Posterior vena cava (tissue), 2 donors: Measurements from ENCODE around the gene TBL2. TPM values are rescaled to one million over a fixed set of nuclear protein-coding genes. Genes with fewer than 3 reads are reported as not detected.
"Not testable (repeated sequence)": the region's sequence is repeated elsewhere in the genome, so short reads cannot be mapped to it uniquely, and the experiment has no call there.

Experiments used
- DNase-seq: peaks from one replicate; pipeline ENCODE4 v3.0.0-alpha.2; 2020; ENCODE audit warnings: low spot score
- intact Hi-C, 2 donors: fragments of 100-400 bp; cut with DNase I; formaldehyde crosslinking; loops; one replicate each; pipeline versions ENCODE4 v1.14.1 to v1.14.2; 2022 to 2023
- long read RNA-seq, 2 donors: library from polyadenylated mRNA; unstranded; transcript quantifications; one replicate each; pipeline ENCODE4 v2.0.0, GENCODE V29; 2020 to 2021
- total RNA-seq, 2 donors: library from RNA; stranded (reverse); fragmentation: NEBNext Ultra II Directional; extraction: Animal tissue kit (Norgen Biotek cat#: 25700); gene quantifications; one replicate each; pipeline ENCODE4 v1.2.1, GENCODE V29; 2021
- donor health status: DM: yes; HTN: yes; CAD: no.
- donor health status: DM: yes; HTN: yes; CAD: no.

TBL2 gene
- 10 to 100 TPM; 21.7 to 24.4 TPM for total RNA-seq
- long read RNA-seq, donor 1, full-length matches to known transcripts, result 12 of 16 reads
- long read RNA-seq, donor 1, partial matches to known transcripts, result 1 of 16 reads
- long read RNA-seq, donor 1, other reads (novel, unspliced or antisense), result 3 of 16 reads
- long read RNA-seq, donor 2, full-length matches to known transcripts, result 96 of 107 reads
- long read RNA-seq, donor 2, partial matches to known transcripts, result 2 of 107 reads
- long read RNA-seq, donor 2, other reads (novel, unspliced or antisense), result 9 of 107 reads

DNA sequence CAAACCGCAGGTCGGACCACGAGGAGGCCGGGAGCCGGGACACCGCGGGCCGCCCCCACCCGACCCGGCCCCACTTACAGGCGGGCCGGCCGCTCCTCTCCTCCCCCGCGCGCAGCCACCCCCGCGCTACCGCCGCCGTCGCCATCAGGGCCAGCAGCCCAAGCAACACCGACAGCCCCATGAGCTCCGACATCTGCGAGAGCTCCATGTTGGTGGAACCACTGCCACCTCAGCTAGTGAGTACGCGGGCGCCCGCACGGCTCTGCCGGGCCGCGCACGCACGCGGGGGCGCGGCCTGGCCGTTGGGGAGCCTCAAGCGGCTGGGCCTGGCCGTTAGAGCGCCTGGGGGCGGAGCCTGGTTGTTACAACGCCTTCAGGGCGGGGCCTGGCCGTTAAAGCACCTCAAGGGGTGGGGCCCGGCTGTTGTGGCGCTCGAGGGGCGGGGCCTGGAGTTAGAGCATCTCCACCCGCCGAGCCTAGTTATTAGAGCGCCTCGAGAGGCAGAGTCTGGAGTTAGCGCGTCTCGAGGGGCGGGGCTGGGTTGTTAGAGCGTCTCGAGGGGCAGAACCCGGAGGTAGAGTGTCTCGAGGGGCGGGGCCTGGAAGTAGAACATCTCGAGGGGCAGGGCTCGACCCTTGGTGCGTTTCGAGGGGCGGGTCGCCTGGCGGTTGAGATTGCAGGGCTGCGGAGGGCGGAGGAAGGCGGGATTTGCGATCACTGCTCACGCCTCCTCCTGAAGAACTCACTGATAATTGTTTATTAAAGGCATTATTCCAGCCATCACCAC, at the start of gene TBL2:
Gene TBL2 (minus strand): TSS at position 238 of the 787 bp plus-strand sequence. CDS start 30 bp downstream, at position 208.
- peak; percentile 100 for DNase-seq
- intact Hi-C loops, result no loop called here

GRCh38 chr7:73626814-73627213, 48.4 kb upstream of the TBL2 start:
- no peak for DNase-seq
- intact Hi-C loops, result no loop called here

GRCh38 chr7:73625276-73625675, 46.9 kb upstream of the TBL2 start:
- intact Hi-C loops, result no loop called here
- DNase-seq, result no peak

GRCh38 chr7:73624669-73625001, 46.3 kb upstream of the TBL2 start:
- no peak for DNase-seq
- intact Hi-C loops, result no loop called here

DNA sequence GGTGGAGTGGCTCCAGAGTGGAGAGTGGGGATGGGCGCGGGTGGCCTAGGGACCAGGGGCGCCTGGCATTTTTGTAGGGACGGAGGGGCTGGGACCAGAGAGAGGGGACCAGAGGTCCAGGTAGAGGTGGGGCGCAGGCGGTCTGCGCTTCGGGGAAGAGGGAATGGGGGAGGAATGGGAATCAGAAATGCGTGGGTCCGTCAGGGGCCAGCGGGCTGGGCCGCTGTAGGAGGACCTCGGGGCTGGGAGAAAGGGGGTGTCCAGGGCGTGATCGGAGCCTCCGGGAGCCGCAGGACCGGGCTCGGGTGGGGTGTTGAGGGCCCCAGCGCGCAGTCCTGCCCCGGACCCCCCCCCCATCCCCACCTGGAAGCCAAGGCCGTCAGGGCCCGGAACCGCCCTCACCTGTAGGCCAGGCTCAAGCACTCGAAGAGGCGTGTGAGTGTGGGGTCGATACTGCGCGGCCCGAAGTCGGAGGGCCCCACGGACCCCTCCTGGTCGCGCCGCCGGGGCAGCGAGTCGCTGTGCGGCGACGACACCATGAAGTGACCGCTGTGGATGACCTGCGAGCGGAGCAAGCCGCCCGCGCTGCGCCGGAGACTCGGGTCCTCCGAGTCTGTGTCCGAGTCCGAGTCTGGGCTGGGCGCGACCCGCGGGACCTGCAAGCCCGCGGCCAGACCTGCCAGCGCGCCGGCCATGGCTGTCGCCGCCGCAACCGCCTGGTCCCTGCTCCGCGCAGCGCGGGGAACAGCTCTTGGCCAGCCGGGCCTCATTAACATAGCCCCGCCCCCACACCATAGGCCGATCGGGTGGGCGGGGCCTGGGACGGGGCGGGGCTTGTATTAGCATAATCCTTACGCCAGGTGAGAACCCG, 45.7 kb upstream of the TBL2 start, which contains the start of gene MLXIPL:
Gene MLXIPL (minus strand): TSS at position 725 of the 871 bp plus-strand sequence. CDS start 30 bp downstream, at position 695.
- DNase-seq, result peak; percentile 89
- intact Hi-C loops, result no loop called here

DNA sequence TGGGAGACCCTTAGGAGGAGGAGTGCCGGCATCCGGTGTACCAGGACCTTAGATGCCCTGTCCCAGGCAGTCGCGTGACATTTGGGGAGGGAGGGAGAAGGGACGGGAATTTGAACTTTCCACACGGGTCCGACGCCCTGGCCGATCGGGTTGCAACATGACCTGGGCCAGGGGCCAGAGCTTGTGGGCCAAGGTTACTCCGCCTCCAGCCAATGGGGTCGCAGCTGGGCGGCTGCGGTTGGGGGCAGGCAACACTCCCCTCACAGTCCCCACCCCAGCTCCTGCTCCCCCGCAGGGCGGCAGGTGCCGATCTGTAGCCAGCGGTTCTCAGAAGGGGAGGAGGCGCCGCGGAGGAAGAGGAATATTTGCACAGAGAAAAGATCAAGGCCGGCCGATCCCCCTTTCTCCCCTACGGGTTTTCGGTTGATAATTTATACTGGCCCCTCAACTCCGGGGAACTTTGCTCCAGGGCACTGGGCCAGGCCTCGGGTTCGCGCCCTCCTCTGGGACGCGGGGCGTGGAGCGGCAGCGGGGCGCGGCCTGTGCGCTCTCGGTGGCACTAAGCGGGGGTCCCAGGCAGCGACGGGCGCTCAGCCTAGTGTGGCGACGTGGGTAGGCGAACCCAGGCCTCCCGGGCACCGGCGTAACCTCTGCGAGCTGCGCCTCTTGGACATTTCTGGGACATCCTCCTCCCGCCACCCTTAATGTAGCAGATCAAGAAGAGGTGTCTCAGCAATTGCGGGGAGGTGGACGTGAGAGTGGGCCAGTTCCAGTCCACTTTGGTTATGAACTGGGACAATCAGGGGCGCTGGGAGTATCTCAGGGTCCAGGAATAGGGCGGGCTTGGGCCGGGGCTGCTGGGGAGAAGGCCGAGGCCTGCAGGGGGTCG, 44.8 kb upstream of the TBL2 start:
- intact Hi-C loops, result no loop called here
- peak; percentile 88 for DNase-seq

GRCh38 chr7:73622527-73622908, 44.1 kb upstream of the TBL2 start:
- DNase-seq, result no peak
- intact Hi-C loops, result no loop called here

DNA sequence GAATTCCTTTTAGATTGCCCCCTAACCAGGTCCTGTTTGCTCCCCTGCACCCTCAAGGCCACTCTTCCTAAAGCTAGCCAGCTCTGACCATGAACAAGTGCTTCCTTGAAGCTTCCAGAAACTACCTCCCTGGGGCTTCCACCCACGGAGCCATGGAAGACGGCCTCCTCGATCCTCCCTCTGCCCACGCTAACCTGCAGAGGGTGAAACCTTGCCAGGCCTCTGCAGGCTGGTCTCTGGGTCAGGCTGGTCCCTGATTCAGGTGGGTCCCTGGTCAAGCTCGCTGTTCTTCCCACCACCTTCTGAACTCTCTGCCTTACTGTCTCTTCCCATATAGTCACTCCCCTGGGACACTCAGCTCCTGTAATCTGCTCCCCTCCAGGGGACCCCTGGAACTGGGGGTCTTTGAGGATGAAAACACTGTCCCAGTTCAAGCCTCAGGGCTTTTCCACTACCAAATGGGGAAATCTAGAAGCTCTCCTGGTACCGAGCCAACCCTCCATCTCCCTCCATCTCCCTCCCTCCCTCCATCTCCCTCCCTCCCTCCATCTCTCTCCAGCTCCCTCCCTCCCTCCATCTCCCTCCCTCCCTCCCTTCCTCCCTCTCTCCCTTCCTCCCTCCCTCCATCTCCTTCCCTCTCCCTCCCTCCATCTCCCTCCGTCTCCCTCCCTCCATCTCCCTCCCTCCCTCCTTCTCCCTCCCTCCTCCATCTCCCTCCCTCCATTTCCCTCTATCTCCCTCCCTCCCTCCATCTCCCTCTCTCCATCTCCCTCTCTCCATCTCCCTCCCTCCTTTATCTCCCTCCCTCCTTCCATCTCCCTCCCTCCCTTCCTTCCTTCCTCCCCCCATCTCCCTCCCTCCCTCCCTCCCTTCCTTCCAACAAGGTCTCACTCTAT, 43.0 kb upstream of the TBL2 start:
- intact Hi-C loops, result no loop called here
- DNase-seq, result no peak

DNA sequence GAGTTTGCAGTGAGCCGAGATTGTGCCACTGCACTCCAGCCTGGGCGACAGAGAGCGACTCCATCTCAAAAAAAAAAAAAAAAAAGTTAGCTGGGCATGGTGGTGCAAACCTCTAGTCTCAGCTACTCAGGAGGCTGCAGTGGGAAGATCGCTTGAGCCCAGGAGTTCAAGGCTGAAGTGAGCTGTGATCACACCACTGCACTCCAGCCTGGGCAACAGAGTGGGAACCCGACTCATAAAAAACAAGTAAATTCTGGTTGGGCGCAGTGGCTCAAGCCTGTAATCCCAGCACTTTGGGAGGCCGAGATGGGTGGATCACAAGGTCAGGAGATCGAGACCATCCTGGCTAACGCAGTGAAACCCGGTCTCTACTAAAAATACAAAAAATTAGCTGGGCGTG, 41.0 kb upstream of the TBL2 start:
- intact Hi-C loops, DNase-seq: not testable (repeated sequence)

- intact Hi-C loops, result no loop called here
Observed at GRCh38 chr7:73618538-73618937, 40.2 kb upstream of the TBL2 start.

DNA sequence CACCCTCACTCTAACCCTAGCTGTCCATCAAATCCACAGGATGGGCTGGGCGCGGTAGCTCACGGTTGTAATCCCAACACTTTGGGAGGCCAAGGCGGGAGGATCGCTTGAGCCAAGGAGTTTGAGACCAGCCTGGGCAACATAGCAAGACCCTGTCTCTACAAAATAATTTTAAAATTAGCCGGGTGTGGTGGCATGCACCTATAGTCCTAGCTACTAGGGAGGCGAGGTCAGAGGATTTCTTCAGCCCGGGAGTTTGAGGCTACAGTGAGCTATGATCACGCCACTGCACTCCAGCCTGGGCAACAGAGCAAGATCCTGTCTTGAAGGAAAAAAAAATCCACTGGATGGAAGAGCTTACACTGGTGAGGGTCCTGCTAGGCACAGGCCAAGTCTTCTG, 39.1 kb upstream of the TBL2 start:
- DNase-seq, intact Hi-C loops: not testable (repeated sequence)

More at GRCh38 chr7:73618538-73618937, 40.2 kb upstream of the TBL2 start:
- no peak for DNase-seq

DNA sequence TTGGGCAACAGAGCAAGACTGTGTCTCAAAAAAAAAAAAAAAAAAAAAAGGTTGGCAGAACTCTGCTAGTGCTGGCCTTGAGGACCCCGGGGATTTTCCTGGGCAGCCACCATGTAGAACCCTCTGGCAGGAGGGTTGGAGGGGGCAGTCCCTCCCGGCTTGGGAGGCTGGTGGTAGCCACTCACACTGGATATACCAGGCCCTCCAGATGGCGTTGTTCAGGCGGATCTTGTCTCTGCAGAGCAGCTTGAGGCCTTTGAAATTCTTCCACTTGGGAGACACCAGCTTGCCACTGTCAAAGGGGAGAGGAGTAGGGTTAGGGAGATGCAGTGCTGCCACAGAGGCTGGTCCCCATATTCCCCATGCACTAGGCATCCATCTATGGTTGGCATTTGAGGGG, 37.5 kb upstream of the TBL2 start:
- DNase-seq, result no peak
- intact Hi-C loops, result no loop called here

DNA sequence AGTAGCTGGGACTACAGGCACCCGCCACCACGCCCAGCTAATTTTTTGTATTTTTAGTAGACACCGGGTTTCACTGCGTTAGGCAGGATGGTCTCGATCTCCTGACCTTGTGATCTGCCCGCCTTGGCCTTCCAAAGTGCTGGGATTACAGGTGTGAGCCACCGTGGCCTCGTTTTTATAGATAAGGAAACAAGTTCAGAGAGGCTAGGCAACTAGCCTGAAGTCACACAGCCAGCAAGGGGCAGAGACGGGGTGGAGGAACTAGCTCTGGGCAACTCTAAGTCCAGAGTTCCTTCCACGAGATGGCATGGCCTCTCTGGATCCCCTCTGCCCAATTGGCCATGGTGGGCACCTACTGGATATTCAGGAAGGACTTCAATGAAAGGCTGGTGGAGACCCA, 36.6 kb upstream of the TBL2 start:
- DNase-seq, intact Hi-C loops: not testable (repeated sequence)

- intact Hi-C loops, result no loop called here
- no peak for DNase-seq
Observed at GRCh38 chr7:73613954-73614735, 35.8 kb upstream of the TBL2 start.

- intact Hi-C loops, result no loop called here
- no peak for DNase-seq
Observed at GRCh38 chr7:73612598-73613269, 34.4 kb upstream of the TBL2 start.

DNA sequence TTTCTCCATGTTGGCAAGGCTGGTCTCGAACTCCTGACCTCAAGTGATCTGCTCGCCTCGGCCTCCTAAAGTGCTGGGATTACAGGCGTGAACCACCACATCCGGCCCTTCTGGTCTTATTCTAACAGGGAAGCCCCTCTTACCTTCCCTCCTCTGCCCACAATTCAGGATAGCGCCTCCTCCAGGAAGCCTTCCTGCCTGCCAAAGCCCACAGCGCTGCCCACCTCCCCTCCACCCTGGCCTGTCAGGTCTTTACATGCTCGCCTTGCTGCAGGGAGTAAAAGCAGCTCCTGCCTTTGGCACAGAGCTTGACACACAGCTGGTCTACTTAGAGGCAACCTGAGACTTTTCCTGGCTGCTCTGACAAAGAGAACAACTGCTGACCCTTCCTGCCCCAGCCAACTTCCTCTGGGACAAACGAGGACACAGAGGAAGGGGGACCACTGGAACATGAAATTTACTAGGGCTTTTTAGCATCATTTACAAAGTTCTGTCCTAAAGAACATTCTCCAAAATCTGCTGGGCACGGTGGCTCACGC, 32.7 kb upstream of the TBL2 start:
- intact Hi-C loops, result no loop called here
- DNase-seq, result no peak
